Measurements from ENCODE around the gene KCNK3.

GRCh38 chr2:26739514-26739913 lies 47.0 kb downstream of the KCNK3 start:
- TF ChIP-seq CTCF (IDR thresholded peaks at IDR 0.05) (no peak), POLR2A (IDR thresholded peaks at IDR 0.05) (no peak)
